H1 (cell line): Measurements from ENCODE around the gene MYRF. TPM values are rescaled to one million over a fixed set of nuclear protein-coding genes. Genes with fewer than 3 reads are reported as not detected.
A peak's percentile ranks its signal among the peaks of the same experiment; 100 is the strongest.

Source experiments
- CTCF ChIA-PET: fragments of 300-600 bp; sonication (Branson Sonifier 250); formaldehyde crosslinking; loops from one replicate; lab custom pipeline; 2021; ENCODE audit not compliant: partially characterized antibody; lab: Charles Lee
- POLR2A ChIA-PET: fragments of 300-600 bp; sonication (Branson Sonifier 250); formaldehyde crosslinking; loops from one replicate; lab custom pipeline; 2021; ENCODE audit warnings: inconsistent platforms; ENCODE audit not compliant: partially characterized antibody; lab: Charles Lee
- DNase-seq, 2 experiments: peaks; one replicate each; pipeline versions ENCODE4 v3.0.0 to v3.0.0-alpha.2; 2010 to 2022; ENCODE audit warnings: low spot score in 2 of 2, low read depth in 1 of 2, mixed read lengths in 1 of 2
- FAIRE-seq: peaks from 2 replicates; lab custom pipeline; 2011; peaks lifted over from hg19 to GRCh38; lab: Jason Lieb, UNC
- H2AFZ ChIP-seq: 2 replicates; pipeline ENCODE4 v1.8.1; 2012; ENCODE audit warnings: low read length, inconsistent platforms
- H2AK5ac ChIP-seq: 2 replicates; pipeline ENCODE4 v1.6.1; 2013; ENCODE audit warnings: low read depth, low read length
- H2BK120ac ChIP-seq: replicated peaks from 2 replicates; pipeline ENCODE3; 2013; ENCODE audit warnings: low read depth, low read length, inconsistent platforms
- H2BK12ac ChIP-seq: 2 replicates; pipeline ENCODE4 v1.6.1; 2013; ENCODE audit warnings: low read depth, low read length
- H2BK15ac ChIP-seq: 2 replicates; pipeline ENCODE4 v1.6.1; 2013; ENCODE audit warnings: low read length
- H2BK20ac ChIP-seq: 2 replicates; pipeline ENCODE4 v1.6.1; 2013; ENCODE audit warnings: low read length
- H2BK5ac ChIP-seq: 2 replicates; pipeline ENCODE4 v1.6.1; 2013; ENCODE audit warnings: low read depth, low read length
- H3K14ac ChIP-seq: 2 replicates; pipeline ENCODE4 v1.6.1; 2013; ENCODE audit warnings: inconsistent platforms; ENCODE audit not compliant: insufficient read length
- H3K18ac ChIP-seq: 2 replicates; pipeline ENCODE4 v1.6.1; 2013; ENCODE audit warnings: low read length; ENCODE audit errors: extremely low read depth
- H3K23ac ChIP-seq: 2 replicates; pipeline ENCODE4 v1.6.1; 2013; ENCODE audit warnings: inconsistent platforms; ENCODE audit not compliant: insufficient read length
- H3K23me2 ChIP-seq: 2 replicates; pipeline ENCODE4 v1.6.1; 2013; ENCODE audit warnings: low read depth, low read length
- H3K27ac ChIP-seq: 2 replicates; pipeline ENCODE4 v1.6.1; 2011; ENCODE audit warnings: low read depth, low read length, inconsistent platforms
- H3K27me3 ChIP-seq, 4 experiments: replicated peaks in 1 of 4; 1 replicate in 1 of 4; 2 replicates in 3 of 4; pipeline versions ENCODE4 v1.6.1 to v1.8.1; 2011 to 2013; ENCODE audit warnings: low read length in 3 of 4, mild to moderate bottlenecking in 3 of 4, inconsistent platforms in 2 of 4, mixed read lengths in 2 of 4, moderate library complexity in 1 of 4; ENCODE audit not compliant: control insufficient read depth in 3 of 4, insufficient read depth in 3 of 4; ENCODE audit errors: extremely low read depth in 1 of 4
- H3K36me3 ChIP-seq, 4 experiments: 2 replicates each; pipeline versions ENCODE4 v1.6.1 to v1.8.1; 2011 to 2013; ENCODE audit warnings: mild to moderate bottlenecking in 4 of 4, low read length in 3 of 4, moderate library complexity in 2 of 4, control low read depth in 1 of 4, inconsistent platforms in 1 of 4; ENCODE audit not compliant: insufficient read depth in 4 of 4, control insufficient read depth in 2 of 4
- H3K4ac ChIP-seq: replicated peaks from 2 replicates; pipeline ENCODE3; 2013; ENCODE audit warnings: low read length, low read depth, mixed read lengths, inconsistent platforms; ENCODE audit not compliant: insufficient read length
- H3K4me1 ChIP-seq, 4 experiments: replicated peaks in 1 of 4; 1 replicate in 1 of 4; 2 replicates in 3 of 4; pipeline versions ENCODE4 v1.6.1 to v1.8.1; 2011 to 2013; ENCODE audit warnings: low read length in 3 of 4, inconsistent platforms in 2 of 4, mixed read lengths in 1 of 4; ENCODE audit not compliant: insufficient read depth in 4 of 4, control insufficient read depth in 3 of 4
- H3K4me2 ChIP-seq, 2 experiments: 2 replicates each; pipeline versions ENCODE4 v1.6.1 to v1.8.1; 2011 to 2013; ENCODE audit warnings: low read depth in 2 of 2, low read length in 2 of 2, control low read depth in 1 of 2, inconsistent platforms in 1 of 2, mild to moderate bottlenecking in 1 of 2; ENCODE audit not compliant: insufficient read depth in 1 of 2
- H3K4me3 ChIP-seq, 4 experiments: fragments of 200-600, 300-600 bp in 1 of 4; sonication (generic), shearing (Covaris generic), sonication (Bioruptor Twin) in 1 of 4; 2 replicates each; pipeline versions ENCODE4 v1.5.1 to v1.8.1; 2011 to 2016; ENCODE audit warnings: low read length in 4 of 4, low read depth in 3 of 4, control low read depth in 2 of 4, inconsistent platforms in 2 of 4, mild to moderate bottlenecking in 2 of 4, mixed read lengths in 1 of 4, moderate library complexity in 1 of 4; ENCODE audit not compliant: insufficient read depth in 2 of 4; ENCODE audit errors: extremely low read depth in 1 of 4
- H3K56ac ChIP-seq: replicated peaks from 2 replicates; pipeline ENCODE3; 2013; ENCODE audit warnings: low read depth, mild to moderate bottlenecking, mixed read lengths, low read length, inconsistent platforms; ENCODE audit not compliant: insufficient read length
- H3K79me1 ChIP-seq: 2 replicates; pipeline ENCODE4 v1.6.1; 2013; ENCODE audit warnings: low read depth, low read length, control low read depth
- H3K79me2 ChIP-seq, 2 experiments: 2 replicates each; pipeline versions ENCODE4 v1.6.1 to v1.8.1; 2012 to 2013; ENCODE audit warnings: low read length in 2 of 2, mild to moderate bottlenecking in 2 of 2, inconsistent platforms in 1 of 2; ENCODE audit not compliant: insufficient read depth in 2 of 2, control insufficient read depth in 1 of 2
- H3K9ac ChIP-seq, 4 experiments: replicated peaks in 1 of 4; 1 replicate in 1 of 4; 2 replicates in 3 of 4; pipeline versions ENCODE4 v1.6.1 to v1.8.1; 2011 to 2013; ENCODE audit warnings: low read depth in 3 of 4, low read length in 3 of 4, control low read depth in 2 of 4, mild to moderate bottlenecking in 2 of 4, moderate library complexity in 2 of 4, inconsistent platforms in 1 of 4; ENCODE audit errors: extremely low read depth in 1 of 4
- H3K9me3 ChIP-seq, 2 experiments: 2 replicates each; pipeline versions ENCODE4 v1.6.1 to v1.8.1; 2012 to 2013; ENCODE audit warnings: mild to moderate bottlenecking in 2 of 2, moderate library complexity in 2 of 2, control low read depth in 1 of 2, inconsistent platforms in 1 of 2, low read depth in 1 of 2, low read length in 1 of 2, mixed read lengths in 1 of 2; ENCODE audit not compliant: insufficient read depth in 2 of 2
- H4K20me1 ChIP-seq, 2 experiments: replicated peaks in 1 of 2; 2 replicates each; pipeline versions ENCODE3 to v1.8.1; 2011 to 2013; ENCODE audit warnings: inconsistent platforms in 2 of 2, low read length in 2 of 2, mild to moderate bottlenecking in 1 of 2; ENCODE audit not compliant: insufficient read depth in 2 of 2, control insufficient read depth in 1 of 2
- H4K5ac ChIP-seq: 2 replicates; pipeline ENCODE4 v1.6.1; 2013; ENCODE audit warnings: low read length, low read depth, mixed read lengths, inconsistent platforms; ENCODE audit not compliant: insufficient read length
- H4K8ac ChIP-seq: 2 replicates; pipeline ENCODE4 v1.8.0; 2013; ENCODE audit warnings: mild to moderate bottlenecking, moderate library complexity, low read length, inconsistent platforms; ENCODE audit not compliant: insufficient read depth; ENCODE audit errors: extremely low read depth
- H4K91ac ChIP-seq: replicated peaks from 2 replicates; pipeline ENCODE3; 2013; ENCODE audit warnings: low read length, mixed read lengths, inconsistent platforms; ENCODE audit not compliant: insufficient read length
- CREB1 ChIP-seq: IDR thresholded peaks from 2 replicates; pipeline ENCODE4 v1.6.1; 2012; ENCODE audit warnings: inconsistent platforms
- HDAC6 ChIP-seq: IDR thresholded peaks from one replicate; pipeline ENCODE4 v1.7.1; 2012; ENCODE audit warnings: low read depth, mild to moderate bottlenecking, inconsistent platforms, low read length, moderate library complexity
- RBBP5 ChIP-seq: IDR thresholded peaks from 2 replicates; pipeline ENCODE4 v1.7.1; 2012; ENCODE audit warnings: low read depth, mild to moderate bottlenecking, inconsistent platforms, low read length, moderate library complexity, borderline replicate concordance
- WGBS, 2 experiments: shearing (Covaris generic) in 1 of 2; methylation state at CpG; one replicate each; pipeline versions ENCODE4 v1.1.6 to v1.1.7; 2013 to 2015; ENCODE audit warnings: low lambda C conversion rate in 2 of 2, mixed read lengths in 2 of 2, inconsistent platforms in 1 of 2, low coverage in 1 of 2, missing lambda C conversion rate in 1 of 2; ENCODE audit not compliant: insufficient replicate concordance in 2 of 2, insufficient coverage in 1 of 2, insufficient read length in 1 of 2; ENCODE audit errors: extremely low coverage in 1 of 2, missing lambda C conversion rate in 1 of 2; 5-methylcytosine and 5-hydroxymethylcytosine counted together
- polyA plus RNA-seq, 7 experiments: library from polyadenylated mRNA; depleted of rRNA in 3 of 7; stranded (reverse) in 5 of 7; unstranded in 2 of 7; fragments of >200 nt in 5 of 7; fragments of 200-250 nt in 2 of 7; gene quantifications; 1 replicate in 5 of 7; 2 replicates in 1 of 7; 4 replicates in 1 of 7; pipeline versions ENCODE4 v1.2.1 to v1.2.3, GENCODE V29; 2011 to 2013; ENCODE audit warnings: missing spikeins in 2 of 7, mixed read lengths in 2 of 7
- total RNA-seq: library from RNA; stranded (reverse); fragmentation: NEBNext Ultra II Directional; extraction: Animal tissue kit (Norgen Biotek cat#: 25700); gene quantifications from 2 replicates; pipeline ENCODE4 v1.2.1, GENCODE V29; 2021

The MYRF gene
- total and polyA plus RNA-seq, 2 of the 8 experiments (the other 6 are each of a cell fraction or from before 2014, with no cell fraction given): 6.0 to 6.1 TPM

- no peak overlapping the region for H3K4ac ChIP-seq
- peaks cover 0 to 24% (median 16%) of the 10 kb centered on the region in 4 experiments; a peak in 6 of 7 replicates for H3K4me1 ChIP-seq
- H3K4me3 ChIP-seq: no peak overlapping the region
- WGBS, 2 experiments: 88% methylated on average over 11 of the region's 12 CpGs; no CpG with 5 or more reads in 1 of the 2 experiments
- no peak overlapping the region for H2AK5ac ChIP-seq
- DNase-seq: no peak
- H3K27me3 ChIP-seq: no peaks in the 10 kb centered on the region
- no peak overlapping the region for H2AFZ ChIP-seq
- no peaks in the 10 kb centered on the region for H3K79me2 ChIP-seq
- no peak overlapping the region for H3K14ac ChIP-seq
- H3K36me3 ChIP-seq: no peaks in the 10 kb centered on the region
- H2BK120ac ChIP-seq: no peak overlapping the region
- no peaks in the 10 kb centered on the region; the same call in 1 of the 2 replicates for H3K23me2 ChIP-seq
- no peaks in the 10 kb centered on the region for H3K79me1 ChIP-seq
- H3K23ac ChIP-seq: no peak overlapping the region
- ChIA-PET CTCF (interaction anchor here (0.7 to 7.9 kb wide), 7 partner anchors 9 to 196 kb away, joined by 3 to 47 read pairs (median 4); no protein-coding TSS in a partner anchor), POLR2A (no interaction called here)
- H3K27ac ChIP-seq: no peak overlapping the region
- H2BK12ac ChIP-seq: peak overlapping the region; percentile 68; the same call in 1 of the 2 replicates
- H3K9me3 ChIP-seq: no peaks in the 10 kb centered on the region
- H3K56ac ChIP-seq: no peak overlapping the region
- no peak overlapping the region for H3K4me2 ChIP-seq
- H3K18ac ChIP-seq: no peak overlapping the region; the same call in 1 of the 2 replicates
- H2BK20ac ChIP-seq: no peak overlapping the region
- H2BK5ac ChIP-seq: no peak overlapping the region
- FAIRE-seq: no peak
- no peak overlapping the region for H4K5ac ChIP-seq
- H4K8ac ChIP-seq: no peak overlapping the region; the same call in 1 of the 2 replicates
- no peak overlapping the region for H2BK15ac ChIP-seq
- H4K20me1 ChIP-seq: no peaks in the 10 kb centered on the region
- no peak overlapping the region for H4K91ac ChIP-seq
- no peak overlapping the region for H3K9ac ChIP-seq
- no peak for TF ChIP-seq HDAC6
- no peak for TF ChIP-seq RBBP5
- TF ChIP-seq CREB1: no peak
Observed at GRCh38 chr11:61712314-61712713, 40.1 kb upstream of the MYRF start.
